SK-N-SH (cell line): ENCODE results near the gene KCND1. TPM values are rescaled to one million over a fixed set of nuclear protein-coding genes. Genes with fewer than 3 reads are reported as not detected.

Experiments used
- CTCF ChIA-PET: fragments of 300-600, 350-600 bp; formaldehyde crosslinking; extraction: SDS; loops from one replicate; lab custom pipeline; 2021; lab: Yijun Ruan, JAX
- POLR2A ChIA-PET: fragments of 350-600 bp; sonication (Branson Sonifier 250); formaldehyde crosslinking; extraction: SDS; loops from one replicate; lab custom pipeline; 2020; ENCODE audit warnings: antibody characterized with exemption, inconsistent platforms; lab: Yijun Ruan, JAX
- DNase-seq: peaks from one replicate; pipeline ENCODE4 v3.0.0; 2012
- H2AFZ ChIP-seq: fragments of 200-600 bp; sonication (generic); 2 replicates; pipeline ENCODE4 v1.8.1; 2016; ENCODE audit warnings: antibody characterized with exemption, mild to moderate bottlenecking, low read depth
- H3F3A ChIP-seq: fragments of 200-600 bp; sonication (generic); replicated peaks from 2 replicates; pipeline ENCODE3; 2016; ENCODE audit warnings: antibody characterized with exemption, mild to moderate bottlenecking; ENCODE audit not compliant: insufficient read depth
- H3K27ac ChIP-seq, 2 experiments: fragments of 200-500 bp in 1 of 2; fragments of 200-600 bp in 1 of 2; sonication (Bioruptor generic) in 1 of 2; sonication (generic), shearing (Covaris generic) in 1 of 2; 2 replicates each; pipeline versions ENCODE4 v1.5.1 to v1.6.1; 2014 to 2016; ENCODE audit warnings: low read depth in 2 of 2, inconsistent platforms in 1 of 2, low read length in 1 of 2, mild to moderate bottlenecking in 1 of 2, mixed read lengths in 1 of 2
- H3K27me3 ChIP-seq: fragments of 200-600 bp; sonication (generic), shearing (Covaris generic); 2 replicates; pipeline ENCODE4 v1.6.1; 2016; ENCODE audit warnings: mixed run types; ENCODE audit not compliant: insufficient read depth
- H3K36me3 ChIP-seq, 2 experiments: fragments of 200-500 bp in 1 of 2; fragments of 200-600 bp in 1 of 2; sonication (Bioruptor generic) in 1 of 2; sonication (generic) in 1 of 2; replicated peaks in 1 of 2; 2 replicates each; pipeline versions ENCODE3 to v1.5.1; 2014 to 2016; ENCODE audit warnings: low read length in 1 of 2, mild to moderate bottlenecking in 1 of 2; ENCODE audit not compliant: insufficient read depth in 2 of 2, control insufficient read depth in 1 of 2
- H3K4me1 ChIP-seq, 2 experiments: fragments of 200-500 bp in 1 of 2; fragments of 200-600 bp in 1 of 2; sonication (Bioruptor generic) in 1 of 2; sonication (generic), shearing (Covaris generic) in 1 of 2; 2 replicates each; pipeline versions ENCODE4 v1.5.1 to v1.6.1; 2014 to 2016; ENCODE audit warnings: low read depth in 1 of 2, low read length in 1 of 2, mixed run types in 1 of 2; ENCODE audit not compliant: insufficient read depth in 2 of 2, control insufficient read depth in 1 of 2
- H3K4me2 ChIP-seq: fragments of 200-600 bp; sonication (generic), shearing (Covaris generic); 2 replicates; pipeline ENCODE4 v1.6.1; 2017; ENCODE audit warnings: mixed run types
- H3K4me3 ChIP-seq, 2 experiments: fragments of 200-500 bp in 1 of 2; fragments of 200-600 bp in 1 of 2; sonication (Bioruptor generic) in 1 of 2; sonication (generic), shearing (Covaris generic) in 1 of 2; 2 replicates each; pipeline versions ENCODE4 v1.5.1 to v1.8.1; 2014 to 2016; ENCODE audit warnings: low read depth in 2 of 2, inconsistent platforms in 1 of 2, low read length in 1 of 2, mild to moderate bottlenecking in 1 of 2, mixed read lengths in 1 of 2, moderate library complexity in 1 of 2
- H3K79me2 ChIP-seq: fragments of 200-600 bp; sonication (generic); 2 replicates; pipeline ENCODE4 v1.8.1; 2017; ENCODE audit warnings: mild to moderate bottlenecking; ENCODE audit not compliant: insufficient read depth
- H3K9ac ChIP-seq: fragments of 200-600 bp; sonication (generic); 2 replicates; pipeline ENCODE4 v1.6.1; 2017; ENCODE audit warnings: mixed run types
- H3K9me2 ChIP-seq: fragments of 200-600 bp; sonication (generic); 2 replicates; pipeline ENCODE4 v1.6.1; 2017; ENCODE audit warnings: mixed run types
- H3K9me3 ChIP-seq: fragments of 200-600 bp; sonication (generic); 2 replicates; pipeline ENCODE4 v1.6.1; 2017; ENCODE audit warnings: mixed run types, mild to moderate bottlenecking, moderate library complexity
- H4K20me1 ChIP-seq: fragments of 200-600 bp; sonication (generic); 2 replicates; pipeline ENCODE4 v1.6.1; 2017; ENCODE audit warnings: mild to moderate bottlenecking, mixed run types; ENCODE audit not compliant: insufficient read depth
- ELF1 ChIP-seq: IDR thresholded peaks from 2 replicates; pipeline ENCODE4 v1.4.0; 2012
- MXI1 ChIP-seq: IDR thresholded peaks from 2 replicates; pipeline ENCODE4 v1.6.1; 2012; ENCODE audit warnings: mild to moderate bottlenecking, low read depth, low read length, improper control_type of control experiment
- NRF1 ChIP-seq: IDR thresholded peaks from 2 replicates; pipeline ENCODE4 v1.6.1; 2012; ENCODE audit warnings: low read depth, mild to moderate bottlenecking, low read length
- RAD21 ChIP-seq: IDR thresholded peaks from 2 replicates; pipeline ENCODE4 v1.6.1; 2012; ENCODE audit warnings: mild to moderate bottlenecking, low read length
- RFX5 ChIP-seq: IDR thresholded peaks from 2 replicates; pipeline ENCODE4 v1.6.1; 2012; ENCODE audit warnings: mild to moderate bottlenecking, improper control_type of control experiment, low read length
- RXRA ChIP-seq: IDR thresholded peaks from 2 replicates; pipeline ENCODE4 v1.4.0; 2012; ENCODE audit warnings: low read depth, mild to moderate bottlenecking, borderline replicate concordance
- SMC3 ChIP-seq: IDR thresholded peaks from 2 replicates; pipeline ENCODE4 v1.6.1; 2012; ENCODE audit warnings: low read depth, low read length, improper control_type of control experiment
- TEAD4 ChIP-seq: IDR thresholded peaks from 2 replicates; pipeline ENCODE4 v1.4.0; 2012; ENCODE audit warnings: mild to moderate bottlenecking, borderline replicate concordance; ENCODE audit not compliant: insufficient read depth
- WGBS: methylation state at CpG from one replicate; pipeline ENCODE4 v1.1.6; 2017; ENCODE audit warnings: low lambda C conversion rate; 5-methylcytosine and 5-hydroxymethylcytosine counted together
- polyA plus RNA-seq, 3 experiments: library from polyadenylated mRNA; depleted of rRNA; stranded (reverse); fragments of >200 nt; gene quantifications; 2 replicates each; pipeline ENCODE4 v1.2.3, GENCODE V29; 2012
- TF ChIP-seq, protein P1 (sequence below): fragments of 150-350 bp; IDR thresholded peaks from 2 replicates; pipeline ENCODE4 v1.6.1; 2017; ENCODE audit warnings: antibody characterized with exemption, low read length, low read depth, borderline replicate concordance
- TF ChIP-seq, protein P2 (sequence below): IDR thresholded peaks from 2 replicates; pipeline ENCODE4 v1.6.1; 2012; ENCODE audit warnings: mild to moderate bottlenecking, low read depth, low read length, moderate library complexity
- TF ChIP-seq, protein P3 (sequence below): IDR thresholded peaks from 2 replicates; pipeline ENCODE4; 2012
- TF ChIP-seq, protein P4 (sequence below): fragments of 200-600 bp; sonication (generic); IDR thresholded peaks from 2 replicates; pipeline ENCODE4 v1.6.1; 2017; ENCODE audit warnings: antibody characterized with exemption, mild to moderate bottlenecking, moderate library complexity

Gene KCND1
- polyA plus RNA-seq, 1 of the 3 experiments (the other 2 are of a cell fraction): 1.2 TPM

DNA sequence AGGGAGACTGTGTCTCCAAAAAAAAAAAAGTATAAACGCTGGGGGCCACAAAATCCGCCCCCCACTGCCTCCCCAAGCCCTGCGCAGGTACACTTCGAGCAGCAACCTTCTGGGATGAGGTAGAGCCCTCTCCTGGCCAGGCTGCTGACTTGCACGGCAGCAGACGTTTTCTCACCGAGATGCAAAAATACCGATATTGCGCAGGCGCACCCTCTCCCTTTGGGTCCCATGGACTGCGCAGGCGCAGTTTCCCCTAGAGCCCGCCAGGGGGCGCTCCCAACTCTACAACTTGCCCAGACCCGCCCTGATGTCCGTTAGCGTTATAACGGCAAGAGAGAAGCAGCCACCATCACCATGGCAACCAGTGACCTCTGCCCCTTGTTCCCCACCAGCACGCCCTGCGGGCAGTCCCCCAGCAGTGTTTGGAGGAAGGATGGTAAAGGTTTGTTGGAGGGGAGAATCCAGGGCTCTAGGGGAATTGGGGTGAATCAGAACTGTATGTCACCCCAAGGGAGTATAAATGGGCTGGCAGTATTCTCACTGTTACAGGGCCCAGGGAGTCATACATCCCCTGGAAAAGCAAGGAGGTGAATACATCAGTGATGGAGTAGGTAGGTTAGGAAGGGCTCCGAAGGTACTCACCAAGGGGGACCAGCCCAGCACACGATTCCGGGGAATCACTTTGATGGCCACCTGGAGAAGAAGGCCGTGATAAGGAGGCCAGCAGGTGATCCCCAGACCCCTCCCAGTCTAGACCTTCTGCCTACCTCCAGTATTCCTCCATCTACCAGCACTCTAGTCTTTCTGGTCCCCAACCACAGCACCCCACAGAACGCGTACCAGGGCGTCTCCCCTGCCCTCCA lies 54.3 kb downstream of the KCND1 start:
- CTCF ChIA-PET: interaction anchor here (0.6 to 3.2 kb wide), 9 partner anchors 10 to 266 kb away, joined by 3 to 12 read pairs (median 4); partner anchors contain the start of genes PQBP1 and TIMM17B
- TF ChIP-seq RXRA (no peak), SMC3 (peak; percentile 75), MXI1 (peak; percentile 53; the same call in 1 of the 2 replicates), RFX5 (peak; percentile 85), TEAD4 (no peak), RAD21 (peak; percentile 68), NRF1 (peak; percentile 90), ELF1 (no peak)
- TF ChIP-seq, protein P1, sequence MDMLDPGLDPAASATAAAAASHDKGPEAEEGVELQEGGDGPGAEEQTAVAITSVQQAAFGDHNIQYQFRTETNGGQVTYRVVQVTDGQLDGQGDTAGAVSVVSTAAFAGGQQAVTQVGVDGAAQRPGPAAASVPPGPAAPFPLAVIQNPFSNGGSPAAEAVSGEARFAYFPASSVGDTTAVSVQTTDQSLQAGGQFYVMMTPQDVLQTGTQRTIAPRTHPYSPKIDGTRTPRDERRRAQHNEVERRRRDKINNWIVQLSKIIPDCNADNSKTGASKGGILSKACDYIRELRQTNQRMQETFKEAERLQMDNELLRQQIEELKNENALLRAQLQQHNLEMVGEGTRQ: no peak
- TF ChIP-seq, protein P2, sequence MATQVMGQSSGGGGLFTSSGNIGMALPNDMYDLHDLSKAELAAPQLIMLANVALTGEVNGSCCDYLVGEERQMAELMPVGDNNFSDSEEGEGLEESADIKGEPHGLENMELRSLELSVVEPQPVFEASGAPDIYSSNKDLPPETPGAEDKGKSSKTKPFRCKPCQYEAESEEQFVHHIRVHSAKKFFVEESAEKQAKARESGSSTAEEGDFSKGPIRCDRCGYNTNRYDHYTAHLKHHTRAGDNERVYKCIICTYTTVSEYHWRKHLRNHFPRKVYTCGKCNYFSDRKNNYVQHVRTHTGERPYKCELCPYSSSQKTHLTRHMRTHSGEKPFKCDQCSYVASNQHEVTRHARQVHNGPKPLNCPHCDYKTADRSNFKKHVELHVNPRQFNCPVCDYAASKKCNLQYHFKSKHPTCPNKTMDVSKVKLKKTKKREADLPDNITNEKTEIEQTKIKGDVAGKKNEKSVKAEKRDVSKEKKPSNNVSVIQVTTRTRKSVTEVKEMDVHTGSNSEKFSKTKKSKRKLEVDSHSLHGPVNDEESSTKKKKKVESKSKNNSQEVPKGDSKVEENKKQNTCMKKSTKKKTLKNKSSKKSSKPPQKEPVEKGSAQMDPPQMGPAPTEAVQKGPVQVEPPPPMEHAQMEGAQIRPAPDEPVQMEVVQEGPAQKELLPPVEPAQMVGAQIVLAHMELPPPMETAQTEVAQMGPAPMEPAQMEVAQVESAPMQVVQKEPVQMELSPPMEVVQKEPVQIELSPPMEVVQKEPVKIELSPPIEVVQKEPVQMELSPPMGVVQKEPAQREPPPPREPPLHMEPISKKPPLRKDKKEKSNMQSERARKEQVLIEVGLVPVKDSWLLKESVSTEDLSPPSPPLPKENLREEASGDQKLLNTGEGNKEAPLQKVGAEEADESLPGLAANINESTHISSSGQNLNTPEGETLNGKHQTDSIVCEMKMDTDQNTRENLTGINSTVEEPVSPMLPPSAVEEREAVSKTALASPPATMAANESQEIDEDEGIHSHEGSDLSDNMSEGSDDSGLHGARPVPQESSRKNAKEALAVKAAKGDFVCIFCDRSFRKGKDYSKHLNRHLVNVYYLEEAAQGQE: no peak
- TF ChIP-seq, protein P3, sequence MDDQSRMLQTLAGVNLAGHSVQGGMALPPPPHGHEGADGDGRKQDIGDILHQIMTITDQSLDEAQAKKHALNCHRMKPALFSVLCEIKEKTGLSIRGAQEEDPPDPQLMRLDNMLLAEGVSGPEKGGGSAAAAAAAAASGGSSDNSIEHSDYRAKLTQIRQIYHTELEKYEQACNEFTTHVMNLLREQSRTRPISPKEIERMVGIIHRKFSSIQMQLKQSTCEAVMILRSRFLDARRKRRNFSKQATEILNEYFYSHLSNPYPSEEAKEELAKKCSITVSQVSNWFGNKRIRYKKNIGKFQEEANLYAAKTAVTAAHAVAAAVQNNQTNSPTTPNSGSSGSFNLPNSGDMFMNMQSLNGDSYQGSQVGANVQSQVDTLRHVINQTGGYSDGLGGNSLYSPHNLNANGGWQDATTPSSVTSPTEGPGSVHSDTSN: no peak
- TF ChIP-seq, protein P4, sequence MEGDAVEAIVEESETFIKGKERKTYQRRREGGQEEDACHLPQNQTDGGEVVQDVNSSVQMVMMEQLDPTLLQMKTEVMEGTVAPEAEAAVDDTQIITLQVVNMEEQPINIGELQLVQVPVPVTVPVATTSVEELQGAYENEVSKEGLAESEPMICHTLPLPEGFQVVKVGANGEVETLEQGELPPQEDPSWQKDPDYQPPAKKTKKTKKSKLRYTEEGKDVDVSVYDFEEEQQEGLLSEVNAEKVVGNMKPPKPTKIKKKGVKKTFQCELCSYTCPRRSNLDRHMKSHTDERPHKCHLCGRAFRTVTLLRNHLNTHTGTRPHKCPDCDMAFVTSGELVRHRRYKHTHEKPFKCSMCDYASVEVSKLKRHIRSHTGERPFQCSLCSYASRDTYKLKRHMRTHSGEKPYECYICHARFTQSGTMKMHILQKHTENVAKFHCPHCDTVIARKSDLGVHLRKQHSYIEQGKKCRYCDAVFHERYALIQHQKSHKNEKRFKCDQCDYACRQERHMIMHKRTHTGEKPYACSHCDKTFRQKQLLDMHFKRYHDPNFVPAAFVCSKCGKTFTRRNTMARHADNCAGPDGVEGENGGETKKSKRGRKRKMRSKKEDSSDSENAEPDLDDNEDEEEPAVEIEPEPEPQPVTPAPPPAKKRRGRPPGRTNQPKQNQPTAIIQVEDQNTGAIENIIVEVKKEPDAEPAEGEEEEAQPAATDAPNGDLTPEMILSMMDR: peak; percentile 99

More for the DNA sequence above, 54.3 kb downstream of the KCND1 start:
- peaks cover 5 to 26% of the 10 kb centered on the region in 2 experiments; a peak in 2 of 4 replicates for H3K4me1 ChIP-seq
- no peaks in the 10 kb centered on the region for H3K9me3 ChIP-seq
- POLR2A ChIA-PET: no interaction called here
- 0 out of 2 replicates have a peak, but pooled peaks cover 9% of the 10 kb centered on the region for H4K20me1 ChIP-seq
- H3K27me3 ChIP-seq: no peaks in the 10 kb centered on the region
- no peak overlapping the region; the same call in 1 of the 2 replicates for H2AFZ ChIP-seq
- peaks cover 3% of the 10 kb centered on the region; the same call in 1 of the 2 replicates for H3K79me2 ChIP-seq
- WGBS: 47% methylated on average over 14 of the region's 27 CpGs
- H3K36me3 ChIP-seq: peaks cover 0 to 26% of the 10 kb centered on the region in 2 experiments
- DNase-seq: peak; percentile 94
- H3K4me2 ChIP-seq: peak overlapping the region; percentile 95
- H3F3A ChIP-seq: peaks cover 16% of the 10 kb centered on the region
- H3K9ac ChIP-seq: no peak overlapping the region
- H3K9me2 ChIP-seq: no peaks in the 10 kb centered on the region
- peak overlapping the region; percentile 48 to 61 for H3K4me3 ChIP-seq
- peak overlapping the region; percentile 39 to 40; a peak in 2 of 4 replicates for H3K27ac ChIP-seq
